GM21723 (cell line): ENCODE results near the gene RAB39B.
"Not testable (repeated sequence)": the region's sequence is repeated elsewhere in the genome, so short reads cannot be mapped to it uniquely, and the experiment has no call there.

Source experiments
- ATAC-seq: cut with Tn5 transposase; IDR thresholded peaks from one replicate; pipeline ENCODE4 v1.9.1; 2021; ENCODE audit warnings: mild to moderate bottlenecking, moderate library complexity; ENCODE audit not compliant: unreplicated experiment

The RAB39B gene

GRCh38 chrX:155263854-155264628, at the start of gene RAB39B:
Gene RAB39B (minus strand): TSS chrX:155264491. CDS start chrX:155264288, 203 bp downstream.
- peak; percentile 90 for ATAC-seq

- ATAC-seq: no peak
Observed at GRCh38 chrX:155313766-155314165, 49.5 kb upstream of the RAB39B start.

GRCh38 chrX:155293771-155294170, 29.5 kb upstream of the RAB39B start:
- ATAC-seq: no peak

- ATAC-seq: no peak
Observed at GRCh38 chrX:155279873-155280272, 15.6 kb upstream of the RAB39B start.

GRCh38 chrX:155270969-155271368, 6.7 kb upstream of the RAB39B start:
- no peak for ATAC-seq

- ATAC-seq: not testable (repeated sequence)
Observed at GRCh38 chrX:155267995-155268394, 3.7 kb upstream of the RAB39B start.

GRCh38 chrX:155266439-155266838, 2.1 kb upstream of the RAB39B start:
- ATAC-seq: no peak

GRCh38 chrX:155262970-155263754, 1.1 kb downstream of the RAB39B start:
- peak; percentile 35 for ATAC-seq

- ATAC-seq: no peak
Observed at GRCh38 chrX:155259752-155260151, 4.5 kb downstream of the RAB39B start.

- no peak for ATAC-seq
Observed at GRCh38 chrX:155251391-155251790, 12.9 kb downstream of the RAB39B start.

GRCh38 chrX:155247497-155247896, 16.8 kb downstream of the RAB39B start:
- ATAC-seq: no peak

- ATAC-seq: no peak
Observed at GRCh38 chrX:155246748-155247147, 17.5 kb downstream of the RAB39B start.

- ATAC-seq: no peak
Observed at GRCh38 chrX:155242300-155242699, 22.0 kb downstream of the RAB39B start.

- ATAC-seq: no peak
Observed at GRCh38 chrX:155237719-155238118, 26.6 kb downstream of the RAB39B start.

GRCh38 chrX:155235891-155236290, 28.4 kb downstream of the RAB39B start:
- ATAC-seq: no peak

GRCh38 chrX:155231163-155231562, 33.1 kb downstream of the RAB39B start:
- ATAC-seq: peak; percentile 88

GRCh38 chrX:155225774-155226173, 38.5 kb downstream of the RAB39B start:
- ATAC-seq: no peak

- ATAC-seq: not testable (repeated sequence)
Observed at GRCh38 chrX:155223746-155224145, 40.5 kb downstream of the RAB39B start.

GRCh38 chrX:155221351-155221750, 42.9 kb downstream of the RAB39B start:
- no peak for ATAC-seq

- no peak for ATAC-seq
Observed at GRCh38 chrX:155218777-155219176, 45.5 kb downstream of the RAB39B start.

GRCh38 chrX:155216940-155217440, 47.3 kb downstream of the RAB39B start:
- no peak for ATAC-seq
